ENCODE data around the gene GRPEL1.

The GRPEL1 gene

DNA sequence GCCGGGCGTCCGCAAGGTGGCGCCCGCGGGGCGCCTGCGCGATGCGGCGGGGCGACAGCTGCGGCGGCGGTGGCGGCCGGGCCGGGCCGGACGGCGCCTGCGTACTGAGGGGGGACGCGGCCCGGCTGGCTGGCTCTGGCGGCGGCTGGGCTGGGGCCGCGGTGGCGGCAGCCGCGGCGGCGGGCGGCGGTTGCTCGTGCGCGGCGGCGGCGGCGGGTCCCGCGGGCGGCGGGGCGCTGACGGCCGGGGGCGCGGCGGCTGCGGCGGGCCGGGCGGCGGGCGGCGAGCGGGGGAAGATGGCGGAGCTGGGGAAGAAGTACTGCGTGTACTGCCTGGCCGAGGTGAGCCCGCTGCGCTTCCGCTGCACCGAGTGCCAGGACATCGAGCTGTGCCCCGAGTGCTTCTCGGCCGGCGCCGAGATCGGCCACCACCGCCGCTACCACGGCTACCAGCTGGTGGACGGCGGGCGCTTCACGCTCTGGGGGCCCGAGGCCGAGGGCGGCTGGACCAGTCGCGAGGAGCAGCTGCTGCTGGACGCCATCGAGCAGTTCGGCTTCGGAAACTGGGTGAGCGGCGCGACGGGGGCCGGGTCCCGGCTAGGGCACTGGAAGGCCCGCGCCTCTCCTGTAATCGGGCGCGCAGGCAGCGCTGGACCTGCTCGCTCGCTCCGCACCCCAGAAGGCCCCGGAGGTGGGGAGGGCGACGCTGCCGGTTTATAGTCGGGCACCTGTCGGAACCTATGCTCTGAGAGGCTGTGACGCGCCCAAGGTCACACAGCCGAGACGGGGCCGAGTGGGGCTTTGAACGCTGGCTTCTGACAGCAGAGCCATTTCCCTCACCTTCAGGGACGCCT lies 24.4 kb downstream of the GRPEL1 start, which contains the start of gene TADA2B:
TADA2B (plus strand) TSS at position 89 of the 853 bp plus-strand sequence; CDS start at position 297, 208 bp downstream.
- DNase-seq, result peak; percentile 25

DNA sequence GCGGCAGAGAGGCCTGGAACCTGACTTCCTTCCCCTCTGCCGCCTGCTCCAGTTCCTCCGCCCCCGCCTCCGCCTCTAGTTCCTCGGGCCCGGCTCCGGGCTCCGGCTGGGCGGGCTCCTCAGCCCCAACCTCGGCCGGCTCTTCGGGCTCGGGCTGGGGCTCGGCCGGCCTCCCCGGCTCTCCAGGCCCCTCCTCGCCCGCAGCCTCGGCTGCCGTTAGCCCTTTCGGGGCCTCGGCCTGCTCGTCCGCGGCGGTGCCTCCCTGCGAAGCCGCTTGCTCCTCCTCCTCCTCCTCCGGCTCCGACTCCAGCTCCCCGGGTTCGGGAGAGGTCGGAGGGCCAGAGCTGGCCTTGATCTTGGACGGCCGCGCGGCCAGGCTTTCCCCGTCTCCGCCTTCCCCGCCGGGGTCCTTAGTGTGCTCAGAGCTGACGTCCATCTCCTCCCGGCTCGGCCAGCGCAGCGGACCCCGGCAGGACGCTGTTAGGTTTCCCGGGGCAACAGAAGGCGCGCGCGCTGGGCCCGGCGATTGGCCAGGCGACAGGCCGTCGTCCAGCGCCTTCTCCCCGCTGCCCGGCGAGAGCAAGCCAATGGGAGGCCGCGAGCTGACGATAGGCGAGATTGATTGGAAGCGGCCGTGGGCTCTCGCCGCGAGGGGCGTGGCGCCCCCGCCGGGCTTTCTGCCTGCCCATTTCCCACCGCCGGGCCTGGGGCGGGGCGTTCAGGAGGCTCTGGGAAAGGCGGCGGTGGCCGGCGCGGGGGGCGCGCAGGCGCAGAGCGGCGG lies 25.2 kb downstream of the GRPEL1 start:
- peak; percentile 95 for DNase-seq

GRCh38 chr4:7041801-7042502 lies 25.9 kb downstream of the GRPEL1 start:
- DNase-seq, result no peak

DNA sequence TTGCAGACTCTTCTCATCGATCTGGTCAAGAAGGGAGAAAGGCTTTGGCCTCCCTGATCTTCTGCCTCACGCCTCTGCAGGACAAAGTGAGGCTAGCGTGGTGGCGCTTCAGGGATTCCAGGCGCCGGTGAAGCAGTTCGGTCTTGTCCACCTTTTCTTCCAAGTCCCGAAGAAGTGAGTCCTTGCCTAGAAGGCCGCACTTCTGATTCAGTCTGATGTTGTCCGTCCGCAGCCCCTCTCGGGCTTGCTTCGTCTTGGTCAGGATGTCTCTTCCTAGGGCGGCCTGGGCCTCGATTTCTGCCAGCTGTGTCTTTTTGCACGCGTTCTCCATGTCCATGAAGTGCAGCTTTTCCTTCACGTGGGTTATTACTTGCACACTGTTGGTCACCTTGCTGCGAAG lies 26.6 kb downstream of the GRPEL1 start:
- no peak for DNase-seq

- no peak for DNase-seq
Measured at GRCh38 chr4:7040765-7041164, 27.1 kb downstream of the GRPEL1 start.

GRCh38 chr4:7037425-7037824 lies 30.4 kb downstream of the GRPEL1 start:
- DNase-seq, result no peak

DNA sequence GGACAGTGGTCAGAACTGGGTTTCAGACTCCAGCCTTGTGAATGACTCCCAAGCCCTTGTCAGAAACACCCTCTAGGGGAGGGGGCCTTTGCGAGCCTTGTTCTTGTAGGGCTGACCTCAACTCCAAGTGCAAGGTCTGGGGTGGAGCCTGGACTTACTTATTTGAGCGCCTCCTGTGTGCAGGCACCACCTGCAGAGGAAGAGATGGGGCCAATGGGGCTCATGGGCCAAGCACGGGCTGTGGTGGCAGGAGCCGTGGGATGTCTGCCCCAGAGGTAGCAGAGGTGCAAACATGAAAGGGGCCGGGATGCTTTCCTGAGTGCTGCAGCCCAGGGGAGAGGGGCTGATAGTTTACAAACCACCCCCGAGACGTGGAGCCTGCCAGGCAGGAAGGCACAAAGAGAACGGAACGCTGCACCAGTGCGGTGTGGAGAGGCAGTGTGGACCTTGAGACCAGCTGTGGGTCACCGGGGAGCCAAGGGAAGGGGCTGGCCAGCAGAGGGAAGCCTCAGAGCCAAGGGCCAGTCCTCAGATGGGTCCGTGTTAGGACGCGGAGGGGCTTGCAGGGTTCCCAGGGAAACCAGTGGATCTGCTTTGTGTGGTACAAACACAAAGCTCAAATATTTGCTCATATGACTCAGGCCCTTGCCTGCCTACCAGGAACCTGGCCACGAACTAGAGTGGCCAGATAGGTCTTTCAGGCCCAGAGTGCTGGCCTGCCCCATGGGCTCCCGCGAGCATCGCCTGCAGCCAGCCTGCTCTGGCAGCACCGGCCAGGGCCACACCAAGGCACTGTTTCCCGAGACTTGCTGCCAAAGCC lies 33.4 kb downstream of the GRPEL1 start:
- DNase-seq, result no peak

DNA sequence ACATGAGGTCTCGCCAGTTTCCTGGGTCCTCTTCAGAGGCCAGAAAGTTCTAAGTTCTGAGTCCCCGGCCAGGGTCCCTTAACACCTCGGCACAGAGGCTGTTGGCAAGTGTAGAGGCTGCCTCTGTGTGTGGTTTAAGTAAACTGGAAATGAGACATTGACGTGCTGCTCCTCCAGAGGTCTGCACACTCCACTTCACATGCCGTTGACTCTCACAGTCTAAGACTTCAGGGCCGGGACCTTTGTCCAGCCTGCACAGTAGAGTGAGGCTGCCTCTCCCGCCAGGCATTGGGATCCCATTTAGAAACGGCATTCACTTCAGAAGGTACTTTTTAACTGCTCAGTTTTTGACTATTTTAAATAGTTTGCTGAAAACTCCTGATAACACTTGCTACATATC lies 35.3 kb downstream of the GRPEL1 start:
- no peak for DNase-seq

DNA sequence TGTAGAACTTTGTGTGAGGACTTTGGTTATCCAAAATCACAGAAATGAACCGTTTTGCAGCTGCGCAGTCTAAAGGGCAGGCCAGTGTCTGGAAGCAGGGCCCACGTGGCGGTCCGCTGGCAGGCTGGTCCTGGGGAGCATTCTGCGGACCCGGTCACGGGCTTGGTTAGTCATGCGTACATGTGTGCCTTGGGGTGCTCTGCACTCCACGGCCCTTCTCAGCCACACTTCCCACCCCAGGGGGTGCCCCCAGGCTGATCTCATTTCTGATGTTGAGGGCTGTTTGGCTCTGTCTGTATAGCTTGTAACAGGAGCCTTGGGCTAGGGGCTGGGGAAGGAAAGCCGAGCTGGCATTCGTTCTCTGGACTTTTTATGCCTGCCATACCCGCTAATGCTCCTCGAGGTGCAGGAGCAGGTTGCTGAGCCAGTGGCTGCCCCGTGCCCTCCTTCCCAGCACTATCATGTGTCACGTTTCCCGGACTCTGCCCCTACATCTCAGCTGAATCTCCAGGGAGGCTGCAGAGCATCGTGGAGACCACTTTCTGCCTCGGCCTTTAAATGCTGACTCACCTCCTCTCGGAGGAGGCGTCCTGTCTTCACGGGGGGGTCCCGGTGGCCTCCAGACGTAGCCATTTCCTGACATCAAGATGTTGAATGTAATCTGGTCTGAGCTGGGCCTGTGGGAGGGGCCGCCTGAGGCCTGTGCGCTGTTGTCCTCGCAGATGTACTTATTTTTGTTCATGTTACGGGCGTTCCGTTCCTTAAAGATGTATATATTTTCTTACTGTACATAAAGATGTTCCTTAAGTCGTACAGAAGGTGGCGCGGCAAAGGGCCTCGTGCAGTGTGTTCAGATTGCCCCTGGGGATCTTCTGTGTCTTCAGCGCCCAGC lies 36.1 kb downstream of the GRPEL1 start:
- DNase-seq, result no peak

GRCh38 chr4:7030856-7031255 lies 37.0 kb downstream of the GRPEL1 start:
- DNase-seq, result no peak

DNA sequence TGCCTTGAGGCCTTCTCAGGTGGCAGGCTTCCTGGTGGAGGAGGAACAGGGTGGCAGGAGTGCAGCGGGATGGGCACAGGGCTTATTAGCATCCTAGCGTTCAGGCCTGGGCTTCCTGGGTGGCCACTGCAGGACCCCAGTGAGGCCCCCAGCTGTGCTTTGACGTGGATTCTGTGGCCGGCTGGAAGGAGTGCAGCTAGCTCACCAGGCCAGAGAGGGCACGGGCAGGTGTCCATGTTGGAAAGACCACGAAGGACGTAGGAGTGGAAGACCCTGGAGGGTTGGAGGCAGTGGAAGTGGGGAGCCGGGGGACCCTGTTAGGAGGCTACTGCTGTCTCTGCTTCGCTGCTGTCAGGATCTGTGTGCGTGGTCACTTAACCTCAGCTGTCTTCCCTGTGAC lies 37.9 kb downstream of the GRPEL1 start:
- no peak for DNase-seq

DNA sequence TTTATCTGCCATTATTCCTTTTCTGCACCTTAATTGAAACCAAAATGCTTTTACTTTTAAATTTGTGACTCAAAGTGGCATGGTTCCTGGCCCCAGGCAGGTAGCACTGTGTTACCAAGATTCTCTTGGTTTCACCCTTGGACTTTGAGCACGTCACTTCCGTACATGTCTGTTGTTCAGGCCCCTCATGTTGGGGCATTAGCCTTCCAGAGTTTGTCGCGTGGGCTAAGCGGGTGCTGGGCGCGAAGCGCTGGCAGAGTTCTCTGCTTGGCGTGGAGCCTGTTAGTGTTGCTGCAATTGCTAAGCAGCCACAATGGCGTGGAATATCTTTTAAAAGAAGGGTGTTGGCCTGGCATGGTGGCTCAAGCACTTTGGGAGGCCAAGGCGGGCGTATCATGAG lies 38.7 kb downstream of the GRPEL1 start:
- no peak for DNase-seq

DNA sequence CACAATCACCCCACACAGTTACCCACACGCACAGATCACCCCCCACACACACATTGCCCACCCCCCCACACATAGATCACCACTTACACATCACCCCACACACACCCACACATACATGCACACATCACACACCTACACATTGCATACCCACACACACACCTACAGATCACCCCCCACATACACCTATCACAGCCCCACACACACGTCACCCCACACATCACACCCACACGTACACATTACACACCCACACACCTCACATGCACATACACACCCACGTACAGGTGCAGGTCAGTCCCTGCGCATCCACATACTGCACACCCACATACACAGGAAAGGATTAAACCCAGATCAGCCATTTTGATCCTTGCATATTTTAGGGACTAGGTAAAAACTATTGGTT lies 40.0 kb downstream of the GRPEL1 start:
- no peak for DNase-seq

DNA sequence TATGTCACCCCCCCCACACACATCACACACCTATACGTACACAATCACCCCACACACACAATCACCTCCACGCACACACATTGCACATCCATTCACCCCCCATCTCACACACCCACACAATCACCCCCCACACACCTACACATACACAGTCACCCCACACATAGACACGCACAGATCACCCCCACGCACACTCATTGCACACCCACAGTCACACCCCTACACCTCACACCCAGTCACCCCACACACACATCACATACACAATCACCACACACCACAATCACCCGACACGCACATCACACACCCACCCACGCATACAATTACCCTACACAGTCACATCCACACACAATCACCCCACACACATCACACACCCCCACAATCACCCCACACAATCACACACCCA lies 40.6 kb downstream of the GRPEL1 start:
- no peak for DNase-seq

DNA sequence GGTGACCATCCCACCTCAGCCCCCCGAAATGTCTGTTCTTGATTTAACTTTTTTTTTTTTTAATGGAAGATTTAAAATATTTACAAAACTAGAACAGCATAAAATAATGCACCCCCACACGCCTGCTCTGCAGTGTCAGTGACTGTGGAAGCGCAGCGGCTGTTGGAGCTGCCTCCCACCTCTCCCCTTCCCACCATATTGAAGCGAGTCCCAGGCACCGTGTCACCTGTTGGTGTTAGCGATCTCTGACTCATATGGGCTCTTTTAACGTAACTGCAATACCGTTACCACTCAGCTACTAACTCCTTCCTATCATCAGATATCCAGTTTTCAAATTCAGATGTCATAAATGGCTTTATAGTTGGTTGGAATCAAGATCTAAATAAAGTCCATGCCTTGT lies 41.8 kb downstream of the GRPEL1 start:
- no peak for DNase-seq

- no peak for DNase-seq
Measured at GRCh38 chr4:7025040-7025602, 42.7 kb downstream of the GRPEL1 start.

DNA sequence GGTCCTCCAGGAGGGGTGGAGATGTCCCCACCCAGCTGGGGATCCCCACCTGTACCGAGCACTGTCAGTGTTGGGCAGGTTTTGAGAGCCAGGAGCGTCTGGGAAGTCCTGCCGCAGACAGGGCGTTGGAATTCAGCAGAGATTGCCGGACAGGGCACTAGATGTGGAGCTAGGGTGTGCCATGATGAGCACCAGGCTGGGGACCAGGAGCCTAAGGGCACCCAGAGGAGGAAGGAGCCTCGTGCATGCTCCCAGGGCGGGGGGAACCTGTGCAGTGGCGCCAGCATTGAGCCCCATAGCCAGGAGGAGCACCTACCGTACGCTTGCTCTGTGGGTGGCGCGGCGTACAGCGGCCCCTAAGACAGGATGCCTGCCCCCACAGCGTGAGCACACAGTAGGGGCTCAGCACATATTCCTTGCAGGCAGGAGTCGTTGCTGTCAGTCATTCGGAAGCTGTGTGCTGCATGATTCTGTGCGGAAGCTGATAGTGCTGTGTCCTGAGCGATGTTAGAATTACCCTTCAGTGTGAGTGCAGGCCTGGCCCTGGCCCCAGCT lies 43.5 kb downstream of the GRPEL1 start:
- no peak for DNase-seq

- DNase-seq, result no peak
Measured at GRCh38 chr4:7023901-7024300, 44.0 kb downstream of the GRPEL1 start.

DNA sequence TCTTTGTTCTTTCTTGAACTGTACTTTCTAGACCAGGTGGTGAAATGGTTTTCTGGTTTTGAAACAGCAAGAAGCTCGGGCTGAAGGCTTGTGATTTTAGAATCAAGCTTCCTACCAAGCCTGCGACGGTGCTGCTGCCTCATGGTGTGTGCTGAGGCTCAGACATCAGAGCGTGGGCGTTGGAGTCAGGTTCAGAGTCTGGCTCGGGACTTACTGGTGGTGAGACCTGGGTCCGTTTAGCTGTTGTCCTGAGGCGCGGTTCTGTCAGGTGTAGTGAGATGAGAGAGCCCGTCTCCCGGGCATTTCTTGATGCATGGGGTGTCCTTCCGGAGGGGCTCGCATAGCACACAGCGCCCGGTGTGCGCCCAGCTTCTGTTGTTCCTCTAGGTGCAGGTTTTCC lies 44.4 kb downstream of the GRPEL1 start:
- no peak for DNase-seq

GRCh38 chr4:7021930-7022664 lies 45.8 kb downstream of the GRPEL1 start:
- DNase-seq, result no peak
